GM18502 (cell line): ENCODE results near the gene DDX23.

ENCODE experiments used
- ATAC-seq: cut with Tn5 transposase; IDR thresholded peaks from one replicate; pipeline ENCODE4 v1.9.1; 2021; ENCODE audit warnings: mild to moderate bottlenecking; ENCODE audit not compliant: unreplicated experiment, poor library complexity

DDX23 gene

GRCh38 chr12:48807981-48808380 is 44.0 kb downstream of the DDX23 start:
- ATAC-seq, result no peak

DNA sequence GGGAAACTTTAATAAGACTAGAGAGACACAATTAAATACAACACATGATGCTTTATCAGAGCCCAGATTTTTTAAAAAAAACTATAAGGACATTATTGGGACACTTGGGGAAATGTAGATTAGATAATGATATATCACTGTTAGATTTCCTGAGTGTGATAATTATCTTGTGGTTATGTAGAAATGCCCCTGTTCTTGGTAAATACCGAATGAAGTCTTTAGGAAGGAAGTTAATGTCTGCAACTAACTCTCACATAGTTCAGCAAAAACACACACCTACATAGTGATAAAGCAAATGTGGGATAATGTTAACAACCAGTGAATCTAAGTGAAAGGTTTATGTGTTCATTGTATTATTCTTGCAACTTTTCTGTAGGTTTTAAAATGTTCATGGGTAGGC is 48.3 kb downstream of the DDX23 start:
- ATAC-seq, result no peak

- no peak for ATAC-seq
These were observed 51.0 kb downstream of the DDX23 start for GRCh38 chr12:48800971-48801370.

- no peak for ATAC-seq
These were observed 51.5 kb downstream of the DDX23 start for GRCh38 chr12:48800457-48800856.

DNA sequence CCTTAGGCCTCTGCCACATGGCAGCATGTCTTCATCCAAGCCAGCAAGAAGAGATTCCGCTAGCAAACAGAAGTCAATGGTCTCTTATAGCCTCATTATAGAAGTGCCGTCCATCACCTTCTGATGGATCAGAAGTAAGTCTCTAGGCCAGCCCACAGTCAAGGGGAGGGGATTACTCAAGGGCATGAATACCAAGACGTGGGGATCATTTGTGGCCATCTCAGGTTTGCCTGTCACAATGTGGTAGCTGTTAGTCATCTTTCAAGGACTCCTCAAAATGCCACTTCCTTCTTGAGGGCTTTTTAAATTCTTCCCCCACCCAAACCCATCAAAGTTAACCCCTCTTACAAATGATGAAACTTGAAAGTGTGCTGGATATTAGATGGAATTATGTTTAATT is 55.0 kb downstream of the DDX23 start:
- ATAC-seq, result no peak

DNA sequence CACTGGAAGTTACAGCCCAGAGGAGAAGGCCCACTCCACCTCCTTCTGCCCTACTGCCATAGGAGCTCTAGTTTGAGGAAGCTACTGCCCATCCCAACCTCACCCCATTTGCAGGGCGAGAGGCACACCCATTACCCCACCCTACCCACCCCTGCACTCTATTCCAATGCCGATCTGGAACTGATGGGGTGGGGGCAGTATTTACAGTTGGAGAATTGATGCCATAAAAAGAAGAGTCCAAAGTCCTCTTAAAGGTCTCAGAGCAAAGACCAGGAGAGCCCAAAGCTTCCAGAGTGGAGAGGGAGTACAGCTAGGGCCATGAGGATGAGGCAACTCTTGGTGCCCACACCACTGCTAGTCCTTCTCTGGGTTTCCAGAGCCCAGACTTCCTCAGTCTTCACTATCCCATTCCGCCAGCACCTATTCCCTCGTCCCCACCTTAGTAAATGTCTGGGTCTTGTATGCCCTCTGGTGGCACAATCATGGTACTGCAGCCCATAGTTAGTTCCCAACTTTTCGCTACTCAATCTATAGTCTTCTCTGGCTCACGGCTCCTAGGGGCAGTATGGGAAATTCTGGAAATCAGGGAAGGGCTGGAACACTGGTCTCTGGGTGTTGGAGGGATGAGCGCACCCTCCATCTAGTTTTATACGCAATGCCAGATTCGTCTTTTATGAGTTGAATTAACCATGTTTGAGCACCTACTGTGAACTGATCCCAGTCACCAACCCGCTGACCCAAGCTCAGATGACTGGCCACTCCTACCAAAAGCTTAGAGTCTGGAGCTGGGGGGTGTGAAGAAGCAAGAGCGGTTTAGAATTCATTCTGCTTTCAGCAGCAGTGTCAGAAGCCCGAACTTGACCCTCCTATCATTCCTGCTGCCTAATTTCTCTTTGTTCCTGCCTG is 56.2 kb downstream of the DDX23 start:
- no peak for ATAC-seq

DNA sequence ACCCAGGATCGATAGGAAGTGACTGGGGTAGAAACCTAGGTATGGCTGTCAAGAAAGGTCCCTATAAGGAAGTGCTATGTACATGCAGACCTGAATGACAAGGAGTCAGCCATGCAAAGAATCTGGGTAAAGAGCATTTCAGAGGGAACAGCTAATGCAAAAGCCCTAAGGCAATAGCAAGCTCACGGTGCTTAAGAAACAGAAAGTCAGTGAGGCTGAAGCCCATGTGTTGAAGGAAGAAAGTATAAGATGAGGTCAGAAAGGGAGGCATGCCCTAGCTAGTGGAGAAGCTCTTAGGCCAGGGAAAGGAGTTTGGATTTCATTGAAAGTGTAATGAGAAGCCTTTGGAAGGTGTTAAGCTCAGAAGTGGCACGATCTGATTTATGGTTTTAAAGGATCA is 57.1 kb downstream of the DDX23 start:
- ATAC-seq, result no peak

GRCh38 chr12:48793696-48794095 is 58.3 kb downstream of the DDX23 start:
- ATAC-seq, result no peak

GRCh38 chr12:48789858-48790326 is 62.1 kb downstream of the DDX23 start:
- no peak for ATAC-seq

GRCh38 chr12:48788854-48789775 is 62.8 kb downstream of the DDX23 start, which contains the start of gene ADCY6:
Gene ADCY6 (minus strand): TSS chr12:48789089. CDS start chr12:48783434, 5,655 bp downstream.
- ATAC-seq, result no peak

GRCh38 chr12:48788524-48788853 is 63.5 kb downstream of the DDX23 start:
- ATAC-seq, result no peak

DNA sequence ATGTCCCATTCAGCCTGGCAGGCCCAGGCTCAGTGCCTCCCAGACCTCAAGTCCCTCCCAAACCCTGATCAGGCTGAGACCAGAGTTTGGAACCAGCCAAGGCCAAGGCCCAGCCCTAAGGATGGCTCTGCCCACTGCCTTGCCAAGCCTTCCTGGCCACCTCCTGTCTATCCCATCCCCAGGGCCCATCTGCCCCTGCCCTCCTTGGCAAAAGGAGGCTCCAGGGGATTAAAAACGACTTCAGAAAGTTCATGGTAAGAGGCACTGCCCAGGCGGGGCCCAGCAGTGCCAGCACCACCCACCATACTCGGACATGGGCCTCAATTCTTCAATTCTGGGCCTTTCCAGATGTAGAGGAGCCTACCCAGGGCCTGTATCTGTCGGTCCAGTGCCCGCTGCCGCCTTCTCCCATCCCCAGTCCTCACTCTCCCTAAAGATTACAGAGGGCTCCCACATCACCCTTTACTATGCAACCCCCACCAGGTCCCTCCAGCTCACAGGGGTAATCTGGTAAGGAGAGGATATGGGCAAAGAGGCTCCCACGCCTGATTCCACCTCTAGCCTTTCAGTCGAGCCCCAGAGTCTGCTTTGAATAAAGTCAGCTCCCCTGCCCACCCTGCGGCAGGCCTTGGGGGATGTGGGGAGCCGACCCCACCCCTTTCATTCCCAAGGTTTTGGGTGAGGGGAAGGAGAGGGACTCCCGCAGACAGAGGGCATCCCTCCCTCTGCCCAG is 64.0 kb downstream of the DDX23 start:
- no peak for ATAC-seq

- ATAC-seq, result no peak
These were observed 65.1 kb downstream of the DDX23 start for GRCh38 chr12:48786591-48787544.

- no peak for ATAC-seq
These were observed 68.5 kb downstream of the DDX23 start for GRCh38 chr12:48783432-48783831.

DNA sequence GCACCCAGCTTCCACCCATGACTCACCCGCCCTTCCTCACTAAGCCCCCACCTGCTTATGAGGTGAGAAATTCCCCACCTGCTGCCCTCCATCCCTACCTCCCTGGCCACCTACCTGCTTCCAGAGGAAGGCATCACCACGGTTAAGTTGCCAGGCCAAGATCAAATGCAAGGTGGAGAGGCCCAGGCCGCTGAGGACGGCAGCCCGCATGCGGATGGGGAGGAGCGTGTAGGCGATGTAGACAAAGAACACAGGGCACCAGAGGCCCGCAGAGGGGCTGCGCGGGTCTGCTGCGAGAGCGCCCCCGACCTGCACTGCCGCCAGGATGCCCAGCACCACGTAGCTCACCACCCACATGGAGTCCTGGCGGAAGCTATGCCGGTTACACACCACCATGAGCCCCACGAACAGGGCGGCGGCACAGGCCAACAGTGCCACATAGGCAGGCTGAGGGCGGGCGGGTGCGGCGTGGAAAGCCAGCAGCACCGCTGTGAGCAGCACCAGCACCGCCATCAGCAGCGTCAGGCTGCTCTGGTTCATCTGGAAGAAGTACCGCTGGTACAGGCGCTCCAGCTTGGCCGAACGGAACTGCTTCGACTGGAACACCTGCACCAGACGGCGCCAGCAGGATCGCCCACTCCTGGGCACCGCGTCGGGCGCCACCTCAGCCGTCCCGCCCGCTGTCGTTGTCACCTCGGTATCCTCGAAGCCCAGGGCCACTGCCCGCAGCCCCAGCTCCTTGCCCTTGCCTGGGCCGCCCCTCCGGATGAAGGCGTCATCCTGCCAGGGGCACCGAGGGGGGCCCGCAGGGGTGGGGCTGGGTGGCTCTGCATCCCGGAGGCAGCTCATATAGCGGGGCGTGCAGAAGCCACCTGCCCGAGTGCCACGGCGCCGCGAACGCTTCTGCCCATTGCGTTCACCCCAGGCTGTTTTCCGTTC is 69.2 kb downstream of the DDX23 start:
- ATAC-seq, result no peak

- no peak for ATAC-seq
These were observed 70.1 kb downstream of the DDX23 start for GRCh38 chr12:48781750-48782456.

DNA sequence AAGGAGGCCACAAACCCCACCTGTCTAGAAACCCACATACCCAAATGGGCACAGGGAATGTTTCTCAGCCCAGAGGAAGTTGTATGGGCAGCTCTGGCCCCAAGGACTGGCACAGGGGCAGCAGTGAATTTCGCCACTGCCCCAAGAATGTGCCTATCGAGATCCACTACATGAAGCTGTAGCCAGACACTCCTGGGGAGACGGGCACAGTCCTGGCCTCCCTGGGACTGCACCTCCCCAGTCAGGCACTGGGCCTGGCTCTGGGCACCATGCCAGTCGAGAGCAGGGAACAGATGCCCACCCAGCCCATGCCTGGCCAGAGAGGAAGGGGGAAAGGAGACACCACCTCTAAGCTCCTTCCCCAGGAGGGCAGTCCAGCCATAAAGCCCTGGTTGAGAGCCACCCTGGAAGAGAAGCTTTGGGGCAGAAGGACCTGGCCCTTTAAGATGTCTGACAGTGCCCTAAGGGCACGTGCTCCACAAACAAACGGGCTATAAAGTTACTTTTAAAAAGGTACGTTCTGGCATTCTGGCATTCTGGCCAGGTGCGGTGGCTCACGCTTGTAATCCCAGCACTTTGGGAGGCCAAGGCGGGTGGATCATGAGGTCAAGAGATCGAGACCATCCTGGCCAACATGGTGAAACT is 71.5 kb downstream of the DDX23 start:
- ATAC-seq, result no peak
